Activated naive CD4-positive, alpha-beta T cell treated with Interleukin-2 at 50 U/mL for 16 hours (primary cell): ENCODE data around the gene CDH12.

Experiments
- DNase-seq: peaks from one replicate; pipeline ENCODE4 v3.0.0-alpha.2; 2020

The CDH12 gene

GRCh38 chr5:21807953-21808352 is 1045.2 kb downstream of the CDH12 start:
- DNase-seq, result no peak

DNA sequence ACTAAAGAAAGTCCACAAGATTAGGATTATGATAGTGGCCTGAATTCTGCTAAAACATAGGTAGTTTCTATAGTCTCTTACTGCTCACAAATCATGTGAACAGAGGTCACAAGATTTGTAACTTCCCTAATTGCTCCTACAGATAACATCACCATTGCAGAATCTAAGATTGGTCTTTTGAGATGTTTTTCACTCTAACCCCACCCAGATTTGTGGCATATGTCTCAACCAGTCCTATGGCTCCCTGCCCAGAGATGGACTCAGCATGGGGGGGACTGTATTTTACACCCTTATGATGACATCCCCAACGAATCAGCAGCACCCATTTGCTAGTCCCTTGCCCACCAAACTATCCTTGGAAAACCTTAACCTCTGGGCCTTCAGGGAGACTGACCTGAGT is 1046.2 kb downstream of the CDH12 start:
- no peak for DNase-seq

GRCh38 chr5:21806271-21806670 is 1046.9 kb downstream of the CDH12 start:
- DNase-seq, result no peak

- DNase-seq, result no peak
Observed at GRCh38 chr5:21802869-21803490, 1050.2 kb downstream of the CDH12 start.

GRCh38 chr5:21802100-21802499 is 1051.0 kb downstream of the CDH12 start:
- no peak for DNase-seq

GRCh38 chr5:21792748-21793147 is 1060.4 kb downstream of the CDH12 start:
- no peak for DNase-seq

DNA sequence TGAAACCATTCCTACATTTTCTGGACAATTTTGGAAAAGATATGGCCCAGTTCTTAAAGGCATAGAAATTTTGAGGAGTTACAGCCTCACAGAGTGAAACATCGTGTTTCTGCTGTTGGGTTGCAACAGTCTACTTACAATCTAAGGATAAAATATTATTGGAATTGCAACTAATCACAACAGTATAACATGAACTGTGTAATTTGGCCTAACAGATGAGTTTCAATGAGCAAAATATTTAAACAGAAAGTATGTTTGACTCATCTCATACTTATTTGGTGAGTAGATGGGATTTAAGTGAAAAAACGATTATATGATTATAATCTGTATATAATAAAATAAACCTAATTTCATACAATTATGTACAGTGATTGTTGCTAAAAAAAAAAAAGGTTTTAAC is 1061.8 kb downstream of the CDH12 start:
- no peak for DNase-seq

GRCh38 chr5:21784487-21784886 is 1068.7 kb downstream of the CDH12 start:
- no peak for DNase-seq

GRCh38 chr5:21783074-21783679 is 1070.0 kb downstream of the CDH12 start:
- no peak for DNase-seq

DNA sequence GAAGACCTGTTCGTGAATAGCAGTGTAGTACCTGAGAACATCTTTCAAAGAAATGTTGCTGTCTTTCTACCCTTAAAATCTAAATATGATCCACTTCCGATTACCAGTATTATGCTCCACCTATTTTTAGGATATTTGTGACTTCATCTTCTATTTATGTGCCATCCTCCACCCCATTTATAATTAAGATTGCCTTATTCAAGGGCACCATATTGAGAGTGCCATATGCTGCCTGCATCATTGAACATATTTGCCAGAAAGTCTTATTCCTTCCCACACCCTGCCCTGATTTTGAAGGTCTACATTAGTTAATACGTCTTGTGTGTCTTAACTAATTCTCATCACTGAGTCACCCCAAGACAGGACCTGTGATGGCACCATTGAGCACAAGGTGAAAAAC is 1076.7 kb downstream of the CDH12 start:
- DNase-seq, result no peak

DNA sequence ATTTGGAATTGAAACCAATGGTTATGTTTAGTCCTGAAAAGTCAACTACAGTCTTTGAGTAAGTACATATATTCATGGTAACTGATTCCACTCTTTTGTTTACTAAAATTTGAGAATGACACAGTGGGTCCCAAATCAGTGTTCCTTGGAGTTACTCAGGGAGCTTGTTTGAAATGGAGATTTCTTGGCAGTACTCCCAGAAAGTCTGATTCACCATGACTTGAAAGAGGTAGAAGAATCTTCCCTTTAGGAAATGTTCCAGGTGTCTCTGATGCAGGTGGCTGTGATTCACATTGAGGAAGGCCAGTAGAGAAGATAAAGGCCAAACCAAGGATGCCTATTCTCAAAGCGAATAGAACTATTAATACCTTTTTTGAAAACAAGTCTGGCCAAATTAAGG is 1078.3 kb downstream of the CDH12 start:
- DNase-seq, result no peak

DNA sequence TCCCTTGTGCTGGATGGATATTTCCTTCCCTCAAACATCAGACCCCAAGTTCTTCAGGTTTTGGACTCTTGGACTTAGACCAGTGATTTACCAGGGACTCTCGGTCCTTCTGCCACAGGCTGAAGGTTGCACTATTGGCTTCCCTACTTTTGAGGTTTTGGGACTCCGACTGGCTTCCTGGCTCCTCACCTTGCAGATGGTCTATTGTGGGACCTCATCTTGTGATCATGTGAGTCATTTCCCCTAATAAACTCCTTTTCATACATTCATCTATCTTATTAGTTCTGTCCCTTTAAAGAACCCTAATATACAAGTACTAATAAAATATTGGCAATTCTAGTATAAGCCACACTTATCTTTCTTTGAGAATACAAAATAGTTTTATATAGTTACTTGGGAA is 1078.9 kb downstream of the CDH12 start:
- no peak for DNase-seq

- no peak for DNase-seq
Observed at GRCh38 chr5:21773456-21773855, 1079.7 kb downstream of the CDH12 start.

DNA sequence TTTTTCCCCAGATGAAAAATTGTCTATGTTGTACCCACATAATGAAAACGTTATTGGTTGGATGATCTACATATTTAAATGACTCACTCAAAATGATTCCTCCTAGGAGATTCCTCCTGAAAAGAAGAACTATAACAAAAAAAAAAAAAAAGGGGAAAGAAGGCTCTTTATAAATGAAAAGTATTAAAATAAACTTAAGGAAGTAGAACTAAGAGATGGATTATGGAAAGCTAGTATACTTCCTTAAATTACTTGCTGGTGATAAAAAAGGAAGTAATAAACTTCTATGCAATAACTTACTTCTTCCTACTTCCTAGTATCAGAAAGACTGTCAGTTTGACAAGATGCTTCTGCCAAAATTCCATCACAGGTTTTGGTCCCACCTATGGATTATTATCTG is 1087.7 kb downstream of the CDH12 start:
- DNase-seq, result no peak

- DNase-seq, result no peak
Observed at GRCh38 chr5:21739096-21739495, 1114.0 kb downstream of the CDH12 start.

- DNase-seq, result no peak
Observed at GRCh38 chr5:21723500-21723899, 1129.6 kb downstream of the CDH12 start.

- no peak for DNase-seq
Observed at GRCh38 chr5:21711866-21712758, 1141.0 kb downstream of the CDH12 start.

- no peak for DNase-seq
Observed at GRCh38 chr5:21709770-21710169, 1143.4 kb downstream of the CDH12 start.

- DNase-seq, result no peak
Observed at GRCh38 chr5:21704974-21705668, 1148.0 kb downstream of the CDH12 start.

GRCh38 chr5:21701317-21701716 is 1151.8 kb downstream of the CDH12 start:
- no peak for DNase-seq
